Measurements from ENCODE around the gene FBXO5. TPM values are rescaled to one million over a fixed set of nuclear protein-coding genes. Genes with fewer than 3 reads are reported as not detected.
"Not testable (repeated sequence)": the region's sequence is repeated elsewhere in the genome, so short reads cannot be mapped to it uniquely, and the experiment has no call there.

Gene FBXO5, protein sequence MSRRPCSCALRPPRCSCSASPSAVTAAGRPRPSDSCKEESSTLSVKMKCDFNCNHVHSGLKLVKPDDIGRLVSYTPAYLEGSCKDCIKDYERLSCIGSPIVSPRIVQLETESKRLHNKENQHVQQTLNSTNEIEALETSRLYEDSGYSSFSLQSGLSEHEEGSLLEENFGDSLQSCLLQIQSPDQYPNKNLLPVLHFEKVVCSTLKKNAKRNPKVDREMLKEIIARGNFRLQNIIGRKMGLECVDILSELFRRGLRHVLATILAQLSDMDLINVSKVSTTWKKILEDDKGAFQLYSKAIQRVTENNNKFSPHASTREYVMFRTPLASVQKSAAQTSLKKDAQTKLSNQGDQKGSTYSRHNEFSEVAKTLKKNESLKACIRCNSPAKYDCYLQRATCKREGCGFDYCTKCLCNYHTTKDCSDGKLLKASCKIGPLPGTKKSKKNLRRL
- polyA plus RNA-seq (2013, experiment 1 of 2; ENCODE audit: insufficient read length), result 18.8 TPM
- 20.5 TPM for polyA plus RNA-seq (2013, experiment 2 of 2; ENCODE audit: insufficient read length)

DNA sequence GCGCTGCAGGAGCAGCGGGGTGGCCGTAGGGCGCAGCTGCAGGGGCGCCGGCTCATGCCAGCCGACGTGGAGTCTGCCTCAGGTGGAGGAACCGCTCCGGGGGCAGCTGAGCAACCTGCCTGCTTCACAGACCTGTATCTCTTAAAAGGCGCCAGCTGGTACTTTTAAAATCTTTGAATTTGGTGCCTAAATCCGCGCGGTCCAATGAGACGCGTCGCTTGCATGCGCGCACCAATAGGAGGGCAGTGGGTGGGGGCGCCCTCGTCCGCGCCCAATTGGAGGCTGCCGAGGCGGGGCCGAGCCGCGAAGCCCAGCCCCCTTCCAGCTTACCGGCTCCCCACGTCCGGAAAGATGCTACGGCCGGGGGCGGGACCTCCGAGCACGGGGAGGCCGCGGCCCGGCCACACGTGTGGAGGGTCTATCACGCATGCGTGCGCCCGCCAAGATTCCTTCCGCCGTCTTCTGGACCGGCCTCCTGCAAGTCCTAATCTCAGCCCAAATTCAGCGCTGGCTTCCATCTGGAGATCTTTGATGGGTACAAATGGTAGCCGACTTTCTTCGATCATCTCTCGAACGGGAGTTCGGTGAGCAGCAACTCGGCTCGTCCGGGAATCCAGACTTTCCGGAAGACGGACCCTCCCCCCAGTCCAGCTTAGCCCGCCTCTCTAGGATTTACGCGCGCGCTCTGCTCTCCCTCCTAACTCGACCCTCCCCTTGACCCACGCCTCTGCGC is at the start of gene FBXO5:
TSS of gene FBXO5 (minus strand) at position 138 of the 733 bp plus-strand sequence. CDS start at position 56, 82 bp downstream.
- DNase-seq, result peak; percentile 99

DNA sequence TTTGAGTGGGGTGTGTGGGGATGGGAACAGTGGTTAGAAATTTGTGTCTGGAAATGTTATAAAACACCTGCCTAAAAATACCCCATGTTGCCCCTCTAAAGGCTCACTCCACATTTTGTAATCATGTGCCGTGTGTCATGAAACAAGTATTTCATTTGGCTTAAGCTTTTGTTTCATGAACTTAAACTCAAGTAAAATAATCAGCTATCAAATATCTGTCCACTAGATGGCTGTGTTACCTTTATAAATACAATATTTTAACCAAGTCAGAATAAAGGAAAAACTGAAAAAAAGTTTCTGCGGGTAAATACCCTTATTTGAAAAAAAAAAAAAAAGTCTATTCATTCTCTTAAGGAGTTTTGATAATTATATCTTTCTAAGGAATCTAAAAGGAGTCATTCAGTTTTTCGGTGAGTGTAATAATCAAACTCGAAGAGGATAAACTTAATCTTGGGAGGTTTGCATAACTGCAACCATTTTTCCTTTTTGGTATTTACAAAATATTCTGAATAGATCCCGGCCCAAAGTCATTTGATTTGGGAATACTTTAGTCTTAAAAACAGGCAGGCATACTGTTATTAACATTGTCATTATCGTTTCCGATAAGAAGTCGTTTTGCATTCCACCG is 49.5 kb upstream of the FBXO5 start:
- peak; percentile 58 for DNase-seq

DNA sequence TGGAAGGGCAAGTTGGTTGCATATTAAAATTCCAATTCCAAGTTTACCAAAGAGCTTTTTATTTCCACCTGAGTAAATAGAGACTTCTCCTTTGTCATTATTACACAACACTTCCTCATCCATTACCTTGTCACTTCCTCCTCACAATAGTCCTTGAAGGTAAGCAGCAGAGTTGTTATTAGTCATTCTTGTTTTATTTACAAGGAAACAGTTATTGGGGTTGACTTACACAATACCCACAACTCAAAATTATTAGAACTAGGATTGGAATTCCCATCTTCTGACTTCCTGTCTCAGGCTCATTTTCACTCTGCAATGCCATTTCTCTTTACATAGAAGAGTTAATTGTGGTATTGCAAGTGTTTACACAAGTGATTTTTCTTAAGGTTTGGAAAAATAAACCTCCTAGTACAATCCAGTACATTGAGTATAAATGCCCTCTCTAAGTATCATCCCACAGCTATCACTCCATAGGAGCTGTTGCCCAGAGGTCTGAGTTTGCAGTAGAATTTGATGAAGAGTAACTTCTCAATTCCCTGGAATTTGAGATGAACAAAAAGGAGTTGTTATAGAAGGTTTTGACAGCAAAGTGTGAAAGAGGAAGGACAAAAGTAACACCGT is 48.6 kb upstream of the FBXO5 start:
- DNase-seq, result no peak

DNA sequence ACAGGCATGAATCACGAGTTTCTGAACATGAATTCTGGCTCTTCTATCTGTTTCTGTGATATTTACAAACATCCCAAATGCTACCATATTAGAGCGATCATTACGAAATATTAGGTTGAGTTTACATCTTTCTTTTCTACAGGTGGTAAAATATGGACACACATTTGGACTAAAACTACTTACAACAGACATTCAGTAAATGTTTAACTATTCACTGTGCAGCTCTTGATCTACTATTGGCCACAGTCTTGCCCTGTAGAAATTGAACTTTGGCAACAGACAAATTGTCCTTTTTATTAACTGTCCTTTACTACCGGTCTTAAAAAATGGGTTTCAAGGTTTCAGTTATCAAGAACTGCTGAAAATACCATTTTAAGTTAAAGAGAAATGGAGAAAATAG is 46.1 kb upstream of the FBXO5 start:
- DNase-seq, result no peak

DNA sequence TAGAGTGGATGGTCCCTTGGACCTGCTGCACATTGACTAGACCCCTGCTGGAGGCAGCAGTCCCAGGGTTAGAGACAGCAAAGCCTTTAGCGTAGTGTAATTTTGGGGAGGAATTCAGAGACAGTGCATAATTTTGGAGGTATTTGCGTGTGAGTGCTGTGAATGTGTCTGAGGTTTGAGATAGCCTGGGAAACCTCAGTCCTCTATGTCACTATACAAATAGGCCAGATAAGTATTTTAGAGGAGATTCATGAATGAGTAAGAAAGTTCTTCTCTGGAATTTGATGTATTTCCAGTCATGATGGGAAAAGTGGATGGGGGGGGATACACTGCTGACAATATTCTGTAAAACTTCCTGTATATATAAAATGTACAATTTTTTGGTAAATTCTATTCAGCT is 45.4 kb upstream of the FBXO5 start:
- peak; percentile 19 for DNase-seq

DNA sequence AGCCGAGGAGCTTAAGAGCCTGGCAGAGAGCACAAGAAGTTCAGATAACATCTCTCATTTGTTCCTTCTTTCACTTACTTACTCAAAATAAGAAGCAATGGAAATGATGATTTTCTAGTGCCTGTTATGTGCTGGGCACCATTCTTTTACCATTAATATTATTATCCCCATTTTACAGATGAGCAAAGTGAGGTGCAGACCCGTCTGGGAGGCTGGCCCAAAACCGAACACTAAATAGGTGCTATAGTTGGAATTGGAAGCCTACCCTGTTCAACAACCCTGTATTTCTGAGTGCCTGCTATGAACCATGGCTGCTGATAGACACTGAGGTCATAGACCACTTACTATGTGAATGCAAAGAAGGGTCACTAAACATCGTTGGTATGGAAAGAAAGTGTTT is 44.6 kb upstream of the FBXO5 start:
- no peak for DNase-seq

DNA sequence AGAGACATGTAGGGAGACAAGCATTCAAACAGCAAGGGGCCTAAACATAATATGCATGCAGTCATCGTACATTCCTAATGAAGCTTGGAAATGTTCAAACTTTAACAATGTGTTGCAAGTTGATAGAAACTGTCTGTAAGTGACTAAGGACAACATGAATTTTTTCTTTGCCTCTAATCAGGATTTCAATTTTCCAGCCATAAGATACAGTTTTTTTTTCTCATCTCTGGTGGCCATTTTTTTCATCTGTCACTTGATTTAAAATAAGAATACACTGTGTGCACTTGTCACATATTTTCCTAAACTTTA is 41.8 kb upstream of the FBXO5 start:
- no peak for DNase-seq

DNA sequence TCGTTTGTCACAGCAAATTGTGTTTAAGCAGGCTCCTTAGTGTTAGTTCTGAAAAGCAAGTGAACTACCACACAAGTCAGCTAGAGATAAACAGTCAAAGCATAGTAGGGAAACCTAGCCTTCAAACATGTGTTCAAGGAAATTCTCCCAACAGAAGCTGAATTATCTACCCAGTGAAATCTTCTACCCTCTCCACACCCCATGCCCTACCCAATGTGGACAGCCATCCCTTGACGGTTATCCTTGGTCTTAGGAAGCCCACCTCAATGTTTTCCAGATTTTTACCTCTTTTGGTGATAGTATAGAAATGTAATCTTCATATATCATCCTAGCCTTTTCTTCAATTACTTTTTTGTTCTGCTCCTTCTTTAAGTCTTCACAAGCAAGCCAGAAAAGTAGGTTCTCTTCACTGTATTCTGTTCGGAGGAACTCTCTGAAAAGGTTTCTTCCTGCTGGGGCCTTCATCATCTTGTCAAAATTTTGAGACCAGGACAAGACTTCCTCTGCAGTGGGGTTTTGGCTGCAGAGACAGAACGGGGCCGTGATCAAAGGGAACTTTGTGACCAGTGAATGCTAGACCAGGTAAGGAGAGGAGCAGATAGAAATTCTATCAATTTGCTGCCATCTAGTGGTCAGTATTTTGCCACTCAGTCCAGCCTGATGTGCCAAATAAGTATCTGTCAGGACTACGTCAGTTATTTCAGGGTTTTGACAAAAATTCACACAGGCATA is 41.3 kb upstream of the FBXO5 start:
- DNase-seq, result peak; percentile 49

DNA sequence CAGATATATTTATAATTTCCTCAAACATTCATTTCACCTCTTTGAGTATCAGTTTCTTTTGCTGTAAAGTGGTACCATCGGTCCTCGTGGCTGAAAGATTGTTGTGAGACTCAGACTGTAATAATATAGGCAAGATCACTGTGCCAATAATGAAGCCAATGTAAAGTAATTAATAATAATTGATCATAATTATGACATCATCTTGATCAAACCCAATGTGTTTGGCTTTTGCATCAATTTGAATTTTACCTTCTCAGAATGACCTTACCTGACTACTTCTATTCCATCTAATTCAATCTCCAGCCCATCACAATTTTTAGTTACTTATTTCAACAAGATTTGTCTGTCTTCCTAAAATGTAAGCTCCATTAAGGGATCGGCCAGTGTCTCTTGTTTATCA is 35.5 kb upstream of the FBXO5 start:
- DNase-seq, result no peak

DNA sequence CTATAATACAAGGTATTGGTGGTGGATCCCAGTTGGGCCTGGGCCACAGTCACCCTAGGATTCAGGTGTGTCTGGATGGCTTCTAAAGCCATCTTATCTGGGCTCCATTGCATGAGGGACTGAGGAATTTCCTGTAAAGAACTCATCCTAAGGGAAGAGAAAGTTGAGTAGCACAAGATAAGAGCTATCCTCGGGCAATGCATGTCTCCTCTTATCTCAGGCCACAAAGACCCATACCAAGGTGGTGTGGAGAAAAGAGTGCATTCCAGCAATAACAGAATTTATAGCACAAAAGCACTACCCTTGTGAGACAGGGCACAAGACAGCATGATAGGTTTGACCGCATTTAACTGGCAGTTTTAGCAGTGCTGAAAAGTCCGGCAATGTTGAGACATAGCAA is 34.0 kb upstream of the FBXO5 start:
- no peak for DNase-seq

DNA sequence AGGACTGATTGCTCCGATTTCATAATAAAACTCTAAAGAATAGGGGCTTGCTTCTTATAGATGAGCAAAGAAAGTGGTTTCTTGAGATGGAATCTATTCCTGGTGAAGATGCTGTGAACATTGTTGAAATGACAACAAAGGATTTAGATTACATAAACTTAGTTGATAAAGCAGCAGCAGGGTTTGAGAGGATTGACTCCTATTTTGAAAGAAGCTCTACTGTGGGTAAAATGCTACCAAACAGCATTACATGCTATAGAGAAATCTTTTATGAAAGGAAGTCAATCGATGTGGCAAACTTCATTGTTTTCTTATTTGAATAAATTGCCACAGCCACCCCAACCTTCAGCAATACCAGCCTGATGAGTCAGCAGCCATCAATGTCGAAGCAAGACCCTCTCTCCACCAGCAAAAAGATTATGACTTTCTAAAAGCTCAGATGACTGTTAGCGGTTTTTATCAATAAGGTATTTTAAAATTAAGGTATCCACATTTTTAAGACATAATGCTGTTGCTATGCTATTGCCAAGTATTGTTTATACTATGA is 32.3 kb upstream of the FBXO5 start:
- peak; percentile 10 for DNase-seq

DNA sequence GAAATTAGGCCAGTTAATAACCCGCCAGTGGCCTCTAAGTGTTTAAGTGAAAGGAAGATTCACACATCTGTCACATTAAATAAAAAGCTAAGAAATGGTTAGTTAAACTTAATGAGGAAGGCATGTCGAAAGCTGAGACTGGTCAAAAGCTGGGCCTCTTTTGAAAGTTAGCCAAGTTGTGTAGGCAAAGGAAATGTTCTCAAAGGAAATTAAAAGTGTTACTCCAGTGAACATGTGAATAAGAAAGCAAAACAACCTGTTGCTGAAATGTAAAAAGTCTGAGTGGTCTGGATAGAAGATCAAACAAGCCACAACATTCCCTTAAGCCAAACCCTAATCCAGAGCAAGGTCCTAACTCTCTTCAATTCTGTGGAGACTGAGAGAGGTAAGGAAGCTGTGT is 30.6 kb upstream of the FBXO5 start:
- no peak for DNase-seq

DNA sequence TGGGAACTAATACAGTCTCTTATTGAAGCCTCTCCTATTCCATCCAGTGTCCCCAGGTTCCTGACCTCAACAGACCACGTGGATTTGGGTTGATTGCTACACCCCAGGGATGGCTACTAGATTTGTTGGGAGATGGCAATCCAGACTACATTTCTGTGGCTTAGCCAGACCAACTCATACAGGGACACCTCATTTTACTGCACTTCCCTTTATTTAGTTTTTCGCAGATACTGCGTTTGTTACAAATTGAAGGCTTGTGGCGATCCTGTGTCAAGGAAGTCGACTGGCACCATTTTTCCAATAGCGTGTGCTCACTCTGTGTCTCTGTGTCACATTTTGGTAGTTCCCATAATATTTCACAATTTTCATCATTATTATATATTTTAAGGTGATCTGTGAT is 30.0 kb upstream of the FBXO5 start:
- no peak for DNase-seq

DNA sequence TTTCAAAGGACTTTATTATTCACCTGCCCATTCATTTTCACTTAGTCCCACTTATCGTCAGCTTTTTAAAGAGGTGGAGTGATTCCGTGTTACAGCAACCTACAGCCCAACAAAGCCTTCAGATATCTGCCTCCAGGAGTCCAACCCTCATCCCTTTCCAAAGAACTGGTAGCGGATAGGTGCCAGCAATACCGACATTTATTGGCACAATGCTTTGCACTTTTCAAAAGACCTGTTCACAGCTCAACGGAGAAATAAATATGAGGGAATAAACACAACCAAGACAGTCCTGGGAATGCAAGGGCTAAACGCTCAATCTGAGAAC is 20.5 kb upstream of the FBXO5 start:
- DNase-seq, result no peak

DNA sequence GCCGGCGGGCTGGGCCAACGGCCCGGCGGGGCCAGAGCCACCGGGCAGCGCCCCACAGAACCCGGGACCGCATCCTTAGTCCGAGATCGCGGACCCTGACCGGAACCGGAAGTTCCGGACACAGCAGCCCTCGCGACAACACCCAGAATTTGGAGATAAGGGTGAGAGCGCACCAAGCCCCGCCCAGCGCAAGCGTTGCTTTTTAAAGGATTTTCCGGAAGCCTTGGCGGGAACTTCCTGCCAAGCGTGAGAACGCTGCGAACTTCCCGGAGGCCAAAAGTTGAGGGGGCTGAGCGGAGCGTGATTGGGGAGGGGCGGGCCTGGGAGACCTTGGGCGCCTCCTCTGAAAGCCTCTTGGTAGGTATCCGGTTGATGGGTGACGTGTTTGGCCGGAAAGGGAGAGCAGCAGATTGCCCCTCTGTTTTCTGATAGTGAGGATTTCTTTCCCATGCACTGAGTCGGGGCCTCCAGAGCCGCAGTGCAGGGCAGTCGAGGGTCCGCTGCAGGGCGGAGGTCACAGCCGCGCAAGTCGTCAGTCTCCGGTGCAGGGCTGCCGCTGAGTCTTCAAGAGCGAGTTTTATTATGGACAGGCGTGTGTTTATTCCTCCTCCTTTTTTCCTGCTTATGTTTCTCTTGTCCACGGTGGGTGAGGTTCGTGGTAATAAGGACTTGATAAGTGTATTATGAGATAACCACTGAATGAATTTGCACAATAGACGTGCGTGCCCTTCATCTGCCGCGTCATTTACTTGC is 19.9 kb upstream of the FBXO5 start, which contains the start of gene MTRF1L:
TSS of gene MTRF1L (minus strand) at position 97 of the 753 bp plus-strand sequence. CDS start at position 73, 24 bp downstream.
- peak; percentile 96 for DNase-seq

DNA sequence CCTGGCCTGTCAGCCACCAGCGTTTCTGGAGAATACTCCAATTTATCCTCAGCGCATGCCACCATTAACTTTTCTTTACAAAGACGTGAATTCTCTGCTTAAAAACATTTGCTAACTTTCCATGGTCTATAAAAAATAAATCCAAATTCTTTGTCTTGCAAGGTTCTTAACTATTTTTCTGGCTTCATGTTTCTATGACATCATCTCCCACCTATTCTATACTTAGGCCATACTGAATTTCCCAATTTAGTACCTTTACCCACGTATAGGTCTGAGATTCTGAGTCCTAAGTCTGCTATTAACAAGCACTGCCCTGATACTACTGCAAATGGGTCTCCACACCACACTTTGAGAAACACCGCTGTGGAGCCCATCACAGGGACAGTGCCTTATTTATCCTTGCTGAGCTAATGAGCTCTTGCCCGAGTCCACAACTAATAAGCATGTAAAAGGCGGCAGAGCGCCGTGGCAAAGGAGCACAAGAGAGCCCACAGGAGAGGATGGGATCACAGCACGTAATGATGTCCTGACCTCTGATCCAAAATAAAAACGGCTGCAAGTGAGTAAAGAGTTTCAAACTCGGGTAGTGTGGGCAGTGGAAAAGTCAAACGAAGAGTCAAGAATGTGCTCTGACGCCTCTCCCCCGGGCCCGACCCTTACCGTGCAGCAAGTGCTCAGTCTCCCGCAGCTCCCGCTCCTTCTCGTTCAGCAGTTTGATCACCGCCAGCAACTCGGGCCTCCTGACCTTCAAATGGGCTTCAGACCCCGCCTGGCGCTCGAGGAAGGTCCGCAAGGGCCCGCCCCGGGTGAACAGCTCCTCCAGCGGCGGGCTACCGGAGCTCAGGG is 19.1 kb upstream of the FBXO5 start:
- no peak for DNase-seq

DNA sequence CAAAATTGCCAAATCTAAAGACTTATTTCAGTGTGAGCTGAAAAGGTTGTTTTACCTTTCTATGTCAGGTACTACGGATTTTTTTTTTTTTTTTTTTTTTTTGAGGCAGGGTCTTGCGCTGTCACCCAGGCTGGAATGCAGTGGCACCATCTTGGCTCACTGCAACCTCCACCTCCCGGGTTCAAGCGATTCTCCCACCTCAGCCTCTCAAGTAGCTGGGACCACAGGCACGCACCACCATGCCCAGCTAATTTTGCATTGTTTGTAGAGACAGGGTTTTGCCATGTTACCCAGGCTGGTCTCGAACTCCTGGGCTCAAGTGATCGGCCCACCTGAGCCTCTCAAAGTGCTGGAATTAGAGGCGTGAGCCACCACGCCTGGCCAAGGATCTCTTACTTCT is 17.9 kb upstream of the FBXO5 start:
- not testable (repeated sequence) for DNase-seq

DNA sequence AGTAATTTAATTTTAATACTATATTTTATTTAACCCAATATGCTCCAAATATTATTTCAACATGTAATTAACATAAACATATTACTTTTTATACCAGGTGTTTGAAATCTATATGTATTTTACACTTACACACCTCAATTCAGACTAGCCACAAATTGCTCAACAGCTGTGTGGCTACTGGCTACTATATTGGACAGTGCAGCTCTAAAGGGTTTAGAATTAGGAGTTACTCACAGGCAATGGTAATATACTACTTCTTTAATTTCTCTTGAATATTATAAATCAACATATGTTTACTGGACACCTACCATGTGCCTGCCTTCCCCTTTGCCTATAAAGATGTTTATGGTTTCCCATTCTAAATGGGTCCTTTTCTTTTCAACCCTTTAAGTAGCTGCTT is 17.4 kb upstream of the FBXO5 start:
- DNase-seq, result no peak

DNA sequence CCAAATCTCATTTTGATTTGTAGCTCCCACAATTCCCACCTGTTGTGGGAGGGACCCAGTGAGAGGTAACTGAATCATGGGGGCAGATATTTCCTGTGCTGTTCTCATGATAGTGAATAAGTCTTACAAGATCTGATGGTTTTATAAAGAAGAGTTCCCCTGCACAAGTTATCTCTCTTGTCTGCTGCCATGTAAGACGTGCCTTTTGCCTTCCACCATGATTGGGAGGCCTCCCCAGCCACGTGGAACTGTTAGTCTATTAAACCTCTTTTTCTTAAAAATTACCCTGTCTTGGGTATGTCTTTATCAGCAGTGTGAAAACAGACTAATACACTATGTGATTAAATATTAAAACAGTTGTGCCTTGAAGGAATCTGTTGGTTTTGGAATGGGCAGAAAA is 16.7 kb upstream of the FBXO5 start:
- not testable (repeated sequence) for DNase-seq

DNA sequence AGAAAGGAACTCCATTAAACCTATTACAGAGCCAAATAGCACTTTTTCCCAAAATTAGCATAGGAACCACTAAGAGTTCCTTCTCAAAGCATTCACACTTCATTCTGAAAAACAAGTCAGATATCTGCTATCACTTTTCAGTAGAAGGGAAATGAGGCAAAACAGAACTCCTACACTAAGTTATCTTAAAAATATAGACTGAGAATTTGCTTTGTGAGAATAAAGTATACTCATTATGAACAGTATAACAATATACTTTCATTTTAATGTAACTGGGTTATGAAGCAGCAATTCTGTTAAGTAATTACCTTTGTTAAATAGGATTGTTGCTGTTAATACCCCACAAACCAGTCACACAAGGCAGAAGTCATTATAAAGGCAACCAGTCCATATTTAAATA is 11.0 kb upstream of the FBXO5 start:
- no peak for DNase-seq
